ENCODE measurements around the gene BMPR1B. TPM values are rescaled to one million over a fixed set of nuclear protein-coding genes. Genes with fewer than 3 reads are reported as not detected.

Gene BMPR1B
- not detected for polyA plus RNA-seq (2012; ENCODE audit: low read depth, missing spikeins)

- TF ChIP-seq PAX5 (IDR thresholded peaks at IDR 0.05; ENCODE audit: insufficient read depth, low read length, severe bottlenecking), result no peak
- TF ChIP-seq POU2F2 (IDR thresholded peaks at IDR 0.05; ENCODE audit: low read depth, low read length), result no peak
- no peak for TF ChIP-seq POLR2AphosphoS5 (IDR thresholded peaks at IDR 0.05; ENCODE audit: low read depth, low read length)
- no peak for TF ChIP-seq SPI1 (IDR thresholded peaks at IDR 0.05; ENCODE audit: low read depth, low read length)
- TF ChIP-seq POLR2A (IDR thresholded peaks at IDR 0.05; ENCODE audit: low read depth, low read length), result no peak
- TF ChIP-seq TAF1 (IDR thresholded peaks at IDR 0.05; ENCODE audit: low read depth, low read length), result no peak
- FAIRE-seq (no peak), DNase-seq (ENCODE audit: insufficient read length, low spot score) (no peak)
Observed at GRCh38 chr4:94757192-94758140, at the start of gene BMPR1B. TSS of gene BMPR1B (plus strand) at chr4:94757955. CDS start at chr4:95104425, 346,470 bp downstream.

- FAIRE-seq, result no peak
- no peak for DNase-seq (ENCODE audit: insufficient read length, low spot score)
- TF ChIP-seq POU2F2 (IDR thresholded peaks at IDR 0.05; ENCODE audit: low read depth, low read length), result no peak
- TF ChIP-seq POLR2AphosphoS5 (IDR thresholded peaks at IDR 0.05; ENCODE audit: low read depth, low read length), result no peak
- no peak for TF ChIP-seq TAF1 (IDR thresholded peaks at IDR 0.05; ENCODE audit: low read depth, low read length)
- no peak for TF ChIP-seq POLR2A (IDR thresholded peaks at IDR 0.05; ENCODE audit: low read depth, low read length)
- TF ChIP-seq PAX5 (IDR thresholded peaks at IDR 0.05; ENCODE audit: insufficient read depth, low read length, severe bottlenecking), result no peak
- TF ChIP-seq SPI1 (IDR thresholded peaks at IDR 0.05; ENCODE audit: low read depth, low read length), result no peak
Observed at GRCh38 chr4:94711635-94712034, 46.1 kb upstream of the BMPR1B start.

GRCh38 chr4:94714365-94715160 is 43.2 kb upstream of the BMPR1B start:
- no peak for DNase-seq (ENCODE audit: insufficient read length, low spot score)
- FAIRE-seq, result no peak
- no peak for TF ChIP-seq POLR2AphosphoS5 (IDR thresholded peaks at IDR 0.05; ENCODE audit: low read depth, low read length)
- TF ChIP-seq SPI1 (IDR thresholded peaks at IDR 0.05; ENCODE audit: low read depth, low read length), result no peak
- no peak for TF ChIP-seq PAX5 (IDR thresholded peaks at IDR 0.05; ENCODE audit: insufficient read depth, low read length, severe bottlenecking)
- TF ChIP-seq POLR2A (IDR thresholded peaks at IDR 0.05; ENCODE audit: low read depth, low read length), result no peak
- TF ChIP-seq POU2F2 (IDR thresholded peaks at IDR 0.05; ENCODE audit: low read depth, low read length), result no peak
- TF ChIP-seq TAF1 (IDR thresholded peaks at IDR 0.05; ENCODE audit: low read depth, low read length), result no peak

- DNase-seq (ENCODE audit: insufficient read length, low spot score), result no peak
- no peak for FAIRE-seq
- TF ChIP-seq POU2F2 (IDR thresholded peaks at IDR 0.05; ENCODE audit: low read depth, low read length) (no peak), SPI1 (IDR thresholded peaks at IDR 0.05; ENCODE audit: low read depth, low read length) (no peak), POLR2A (IDR thresholded peaks at IDR 0.05; ENCODE audit: low read depth, low read length) (no peak)
Observed at GRCh38 chr4:94715726-94716125, 42.0 kb upstream of the BMPR1B start.

- no peak for TF ChIP-seq POLR2A (IDR thresholded peaks at IDR 0.05; ENCODE audit: low read depth, low read length)
- no peak for TF ChIP-seq POU2F2 (IDR thresholded peaks at IDR 0.05; ENCODE audit: low read depth, low read length)
- TF ChIP-seq SPI1 (IDR thresholded peaks at IDR 0.05; ENCODE audit: low read depth, low read length), result no peak
- TF ChIP-seq PAX5 (IDR thresholded peaks at IDR 0.05; ENCODE audit: insufficient read depth, low read length, severe bottlenecking), result no peak
- TF ChIP-seq TAF1 (IDR thresholded peaks at IDR 0.05; ENCODE audit: low read depth, low read length), result no peak
- TF ChIP-seq POLR2AphosphoS5 (IDR thresholded peaks at IDR 0.05; ENCODE audit: low read depth, low read length), result no peak
- DNase-seq (ENCODE audit: insufficient read length, low spot score) (no peak), FAIRE-seq (no peak)
Observed at GRCh38 chr4:94721310-94721709, 36.4 kb upstream of the BMPR1B start.

GRCh38 chr4:94722270-94722669 is 35.5 kb upstream of the BMPR1B start:
- no peak for FAIRE-seq
- TF ChIP-seq POLR2A (IDR thresholded peaks at IDR 0.05; ENCODE audit: low read depth, low read length) (no peak), POLR2AphosphoS5 (IDR thresholded peaks at IDR 0.05; ENCODE audit: low read depth, low read length) (no peak), PAX5 (IDR thresholded peaks at IDR 0.05; ENCODE audit: insufficient read depth, low read length, severe bottlenecking) (no peak), TAF1 (IDR thresholded peaks at IDR 0.05; ENCODE audit: low read depth, low read length) (no peak), SPI1 (IDR thresholded peaks at IDR 0.05; ENCODE audit: low read depth, low read length) (no peak), POU2F2 (IDR thresholded peaks at IDR 0.05; ENCODE audit: low read depth, low read length) (no peak)
- DNase-seq (ENCODE audit: insufficient read length, low spot score), result no peak

- FAIRE-seq, result no peak
- TF ChIP-seq PAX5 (IDR thresholded peaks at IDR 0.05; ENCODE audit: insufficient read depth, low read length, severe bottlenecking), result no peak
- no peak for TF ChIP-seq POU2F2 (IDR thresholded peaks at IDR 0.05; ENCODE audit: low read depth, low read length)
- no peak for DNase-seq (ENCODE audit: insufficient read length, low spot score)
Observed at GRCh38 chr4:94722748-94723147, 35.0 kb upstream of the BMPR1B start.

GRCh38 chr4:94724016-94724790 is 33.6 kb upstream of the BMPR1B start:
- no peak for TF ChIP-seq POLR2A (IDR thresholded peaks at IDR 0.05; ENCODE audit: low read depth, low read length)
- DNase-seq (ENCODE audit: insufficient read length, low spot score), result no peak
- no peak for FAIRE-seq

GRCh38 chr4:94726524-94727123 is 31.1 kb upstream of the BMPR1B start:
- FAIRE-seq, result no peak
- TF ChIP-seq POLR2A (IDR thresholded peaks at IDR 0.05; ENCODE audit: low read depth, low read length) (no peak), PAX5 (IDR thresholded peaks at IDR 0.05; ENCODE audit: insufficient read depth, low read length, severe bottlenecking) (no peak), TAF1 (IDR thresholded peaks at IDR 0.05; ENCODE audit: low read depth, low read length) (no peak), SPI1 (IDR thresholded peaks at IDR 0.05; ENCODE audit: low read depth, low read length) (no peak), POU2F2 (IDR thresholded peaks at IDR 0.05; ENCODE audit: low read depth, low read length) (no peak), POLR2AphosphoS5 (IDR thresholded peaks at IDR 0.05; ENCODE audit: low read depth, low read length) (no peak)
- DNase-seq (ENCODE audit: insufficient read length, low spot score), result no peak

All from GM12891 (cell line).